Activated CD4-positive, CD25-positive, alpha-beta regulatory T cell (primary cell): ENCODE data around the gene TAOK3.
"Not testable (repeated sequence)": the region's sequence is repeated elsewhere in the genome, so short reads cannot be mapped to it uniquely, and the experiment has no call there.

Source experiments
- DNase-seq, 4 experiments: peaks; one replicate each; lab custom pipeline; 2025; lab: John Stamatoyannopoulos, UW

The TAOK3 gene

DNA sequence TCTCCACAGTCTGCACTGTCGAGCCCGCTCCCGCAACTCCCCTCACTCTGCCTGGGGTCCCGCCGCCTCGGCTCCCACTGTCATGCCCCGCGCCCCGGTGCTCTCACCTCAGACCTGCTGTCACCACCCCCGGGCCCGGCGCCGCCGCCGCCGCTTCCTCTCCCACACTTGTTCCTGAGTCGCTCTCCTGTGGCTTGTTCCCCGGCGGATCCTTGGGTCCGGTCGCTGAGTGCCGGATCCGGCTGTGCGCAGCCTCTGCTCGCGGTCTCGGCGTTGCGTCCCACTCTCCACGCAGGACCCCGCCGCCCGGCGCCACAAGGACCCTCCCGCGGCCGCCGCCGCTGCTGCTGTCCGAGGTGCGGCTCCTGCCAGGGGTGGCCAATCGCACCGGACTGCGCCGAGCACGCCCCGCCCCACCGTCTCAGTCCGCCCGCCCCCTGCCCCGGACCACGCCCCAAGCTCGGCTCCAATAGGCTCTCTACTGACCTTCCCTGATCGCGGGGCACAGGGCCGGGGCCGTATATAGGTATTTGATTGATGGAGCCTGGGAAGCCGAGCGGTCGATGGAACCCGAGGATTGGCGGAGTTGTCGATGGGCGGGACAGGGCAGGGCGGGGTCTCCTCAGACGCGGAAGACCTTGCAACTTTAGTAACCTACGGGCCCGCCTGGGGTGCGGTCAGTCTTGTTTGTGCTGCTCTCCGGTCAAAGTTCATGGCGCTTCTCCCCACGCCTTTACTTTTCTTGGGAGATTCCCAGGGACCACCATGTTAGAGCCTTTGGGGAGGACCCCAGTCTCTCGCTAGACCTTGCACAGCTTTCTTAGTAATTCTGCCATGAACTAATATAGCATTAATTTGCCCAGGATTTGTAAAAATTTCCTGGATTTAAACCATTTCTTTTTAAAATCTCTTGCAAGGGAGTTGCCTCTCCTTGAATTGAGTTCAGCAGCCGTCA lies at the start of gene TAOK3:
TAOK3 (minus strand) TSS at position 367 of the 955 bp plus-strand sequence. CDS start 117,340 bp downstream, outside the sequence.
- DNase-seq, result peak; percentile 93 to 96 (median 94)

DNA sequence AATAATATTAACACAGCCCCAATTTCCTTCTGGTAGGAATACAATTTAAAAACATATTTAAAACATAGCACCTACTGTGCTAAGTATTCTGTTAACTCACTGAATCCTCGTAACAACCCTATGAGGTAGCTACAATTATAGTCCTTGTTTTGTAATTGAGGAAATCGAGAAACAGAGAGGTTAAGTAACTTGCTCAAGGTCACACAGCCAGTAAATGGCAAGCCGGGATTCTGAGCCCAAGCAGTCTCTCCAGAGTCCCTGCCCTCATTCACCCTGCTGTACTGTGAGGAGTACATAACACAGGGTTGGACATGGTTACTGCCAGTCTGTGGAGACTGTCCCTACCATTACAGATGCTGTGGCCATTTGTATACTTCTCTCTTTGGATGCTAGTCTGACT lies 48.0 kb upstream of the TAOK3 start:
- no peak for DNase-seq

DNA sequence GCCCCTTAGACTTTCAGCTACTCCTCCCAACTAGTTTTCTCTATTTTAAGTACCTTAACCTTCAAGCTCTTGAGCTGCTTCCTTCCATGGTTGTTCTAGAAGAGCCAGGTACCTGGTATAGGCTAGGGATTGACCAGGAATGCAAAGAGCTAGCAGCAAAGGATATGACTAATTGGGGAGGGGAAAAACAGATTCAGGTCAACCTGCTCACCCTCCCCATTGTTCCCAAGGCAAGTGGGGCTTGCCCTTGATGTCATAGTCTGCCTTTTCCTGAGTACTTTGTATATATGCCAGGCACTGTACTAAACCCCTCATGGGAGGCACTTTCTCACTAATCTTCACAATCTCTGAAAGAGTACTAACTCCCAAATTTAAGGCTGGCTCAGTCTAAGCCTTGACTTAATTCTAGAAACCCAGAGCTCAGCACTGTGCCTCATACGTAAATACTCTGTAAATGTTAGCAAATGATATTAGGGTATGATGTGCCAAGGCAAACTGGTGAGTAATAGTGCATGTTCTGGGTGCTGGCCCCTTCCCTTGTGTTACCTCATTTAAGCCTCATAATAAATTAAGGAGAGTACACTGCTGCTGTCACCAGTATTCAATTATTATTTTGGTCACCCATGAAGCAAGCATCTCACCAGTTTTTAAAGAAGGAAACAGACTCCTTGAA lies 45.8 kb upstream of the TAOK3 start:
- DNase-seq, result no peak

DNA sequence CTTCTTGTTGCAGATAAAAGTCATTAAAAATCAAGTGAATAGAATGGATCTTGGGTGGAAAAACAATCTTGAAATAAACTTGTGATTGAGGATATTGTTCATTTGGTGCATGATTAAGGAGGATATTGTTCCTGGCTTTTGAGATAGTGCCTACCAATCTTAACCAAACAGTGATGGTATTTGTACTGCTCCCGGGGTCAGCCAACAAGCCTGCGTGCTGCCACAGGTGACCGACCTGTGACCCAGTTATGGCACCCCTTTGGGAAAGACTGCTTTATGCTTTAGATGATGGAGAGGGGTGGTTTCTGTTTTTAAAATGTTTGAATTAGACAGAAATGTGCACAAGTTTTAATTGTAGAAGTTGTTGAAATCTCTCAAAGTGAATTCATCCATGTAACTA lies 45.2 kb upstream of the TAOK3 start:
- DNase-seq, result no peak

DNA sequence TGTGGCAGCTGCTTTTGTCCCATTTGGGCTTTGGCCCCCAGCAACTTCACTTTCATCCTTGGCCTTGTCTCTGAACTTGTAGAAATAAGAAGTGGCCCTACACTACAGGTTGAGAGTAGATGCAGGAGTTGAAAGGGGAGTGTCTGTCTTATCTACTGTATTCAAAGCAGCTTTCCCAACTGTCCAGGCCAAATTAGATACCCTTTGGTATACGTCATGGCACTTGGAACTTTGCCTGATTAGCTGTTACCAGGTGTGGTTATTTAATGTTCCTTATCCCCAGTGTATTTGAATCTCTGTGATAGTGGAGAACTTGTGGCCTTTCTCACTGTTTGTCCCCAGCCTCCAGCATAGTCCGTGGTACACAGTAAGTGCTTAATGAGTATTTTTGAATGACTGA lies 37.1 kb upstream of the TAOK3 start:
- DNase-seq, result no peak

DNA sequence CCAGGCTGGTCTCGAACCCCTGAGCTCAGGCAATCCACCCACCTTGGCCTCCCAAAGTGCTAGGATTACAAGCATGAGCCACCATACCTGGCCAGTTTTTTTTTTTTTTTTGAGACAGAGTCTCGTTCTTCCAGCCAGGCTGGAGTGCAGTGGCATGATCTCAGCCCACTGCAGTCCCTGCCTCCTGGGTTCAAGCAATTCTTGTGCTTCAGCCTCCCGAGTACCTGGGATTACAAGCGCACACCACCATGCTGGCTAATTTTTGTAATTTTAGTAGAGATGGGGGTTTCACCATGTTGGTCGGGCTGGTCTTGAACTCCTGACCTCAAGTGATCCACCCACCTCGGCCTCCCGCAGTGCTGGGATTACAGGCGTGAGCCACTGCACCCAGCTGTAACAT lies 35.5 kb upstream of the TAOK3 start:
- not testable (repeated sequence) for DNase-seq

DNA sequence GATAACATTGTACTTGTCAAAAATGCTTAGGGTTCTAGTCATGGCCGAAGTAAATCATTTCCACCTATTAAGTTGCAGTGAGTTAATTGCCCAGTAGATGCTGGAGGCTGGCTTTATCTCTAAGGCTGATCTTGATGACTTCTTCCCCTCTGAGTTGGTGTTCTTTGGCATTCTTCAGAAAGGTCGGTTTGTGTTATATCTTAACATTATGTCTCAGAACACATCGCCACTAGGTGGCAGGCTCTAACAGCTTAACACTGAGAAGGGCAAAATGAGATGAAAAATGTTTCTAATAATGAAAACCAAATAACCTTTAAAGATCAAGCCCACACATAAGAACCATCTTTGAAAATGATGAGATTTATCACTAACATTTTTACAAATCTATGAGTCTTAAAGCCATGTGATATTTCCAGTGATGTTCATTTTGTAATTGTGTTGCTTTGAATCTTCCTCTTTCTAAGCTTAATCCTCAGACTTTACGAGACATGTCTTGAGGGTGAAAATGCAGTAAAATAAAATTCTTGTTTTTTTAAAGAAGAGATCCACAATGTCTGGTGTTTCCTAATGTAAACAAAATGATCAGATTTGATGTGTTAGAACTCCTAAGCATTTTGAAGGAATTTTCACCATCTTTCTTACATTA lies 32.3 kb upstream of the TAOK3 start:
- DNase-seq, result peak; percentile 3 to 14 (median 8)

DNA sequence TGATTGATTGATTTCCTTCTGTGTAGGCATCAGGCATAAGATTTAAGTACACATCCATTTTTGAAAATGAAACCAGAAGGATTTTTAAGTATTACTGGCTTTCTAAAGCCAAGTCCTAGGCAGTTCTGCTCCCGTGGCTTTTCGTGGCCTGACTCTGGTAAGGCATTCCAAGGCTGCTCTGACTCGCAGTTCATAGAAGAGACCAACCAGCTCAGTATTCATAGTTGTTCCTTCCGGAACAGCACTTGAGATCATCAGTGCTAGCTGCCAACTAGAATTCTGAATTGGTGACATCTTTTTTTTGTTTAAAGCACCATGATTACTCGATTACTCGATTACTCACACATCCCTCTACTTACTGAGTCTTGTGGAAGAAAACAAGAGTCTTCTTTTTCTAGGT lies 29.5 kb upstream of the TAOK3 start:
- DNase-seq, result no peak

DNA sequence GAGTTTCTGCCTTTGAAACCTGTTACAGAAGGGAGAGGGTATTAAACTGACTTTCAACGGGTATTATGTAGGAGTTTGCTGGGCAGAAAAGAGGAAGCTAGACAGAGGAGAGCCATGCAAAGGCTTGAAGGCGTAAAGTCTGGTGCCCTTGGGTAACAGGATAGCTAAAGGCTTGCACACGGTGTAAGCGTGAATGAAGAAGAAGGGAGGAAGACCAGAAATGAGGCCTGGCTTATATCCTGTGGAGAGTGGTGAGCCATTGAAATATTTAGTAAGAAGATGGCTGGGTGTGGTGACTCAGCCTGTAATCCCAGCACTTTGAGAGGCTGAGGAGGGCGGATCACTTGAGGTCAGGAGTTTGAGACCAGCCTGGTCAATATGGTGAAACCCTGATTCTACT lies 26.2 kb upstream of the TAOK3 start:
- no peak for DNase-seq

DNA sequence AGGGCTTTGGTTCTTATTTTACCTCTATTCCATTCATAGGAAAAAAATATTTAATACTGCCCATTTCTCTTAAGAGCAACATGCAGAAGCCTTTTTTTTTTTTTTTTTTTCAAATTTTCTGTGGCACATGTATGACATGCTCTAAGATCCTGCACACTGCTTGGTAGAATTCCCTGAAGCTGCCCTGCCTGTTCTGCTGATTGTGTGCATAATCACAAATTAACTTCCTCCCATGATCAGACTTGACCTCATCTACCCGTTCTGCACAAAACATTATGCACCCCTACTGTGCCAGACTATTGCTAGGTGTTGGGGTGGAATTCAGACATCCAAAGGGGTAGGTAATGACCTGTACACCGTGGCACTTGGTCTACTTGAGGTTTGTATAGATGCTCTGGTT lies 25.8 kb upstream of the TAOK3 start:
- DNase-seq, result no peak

DNA sequence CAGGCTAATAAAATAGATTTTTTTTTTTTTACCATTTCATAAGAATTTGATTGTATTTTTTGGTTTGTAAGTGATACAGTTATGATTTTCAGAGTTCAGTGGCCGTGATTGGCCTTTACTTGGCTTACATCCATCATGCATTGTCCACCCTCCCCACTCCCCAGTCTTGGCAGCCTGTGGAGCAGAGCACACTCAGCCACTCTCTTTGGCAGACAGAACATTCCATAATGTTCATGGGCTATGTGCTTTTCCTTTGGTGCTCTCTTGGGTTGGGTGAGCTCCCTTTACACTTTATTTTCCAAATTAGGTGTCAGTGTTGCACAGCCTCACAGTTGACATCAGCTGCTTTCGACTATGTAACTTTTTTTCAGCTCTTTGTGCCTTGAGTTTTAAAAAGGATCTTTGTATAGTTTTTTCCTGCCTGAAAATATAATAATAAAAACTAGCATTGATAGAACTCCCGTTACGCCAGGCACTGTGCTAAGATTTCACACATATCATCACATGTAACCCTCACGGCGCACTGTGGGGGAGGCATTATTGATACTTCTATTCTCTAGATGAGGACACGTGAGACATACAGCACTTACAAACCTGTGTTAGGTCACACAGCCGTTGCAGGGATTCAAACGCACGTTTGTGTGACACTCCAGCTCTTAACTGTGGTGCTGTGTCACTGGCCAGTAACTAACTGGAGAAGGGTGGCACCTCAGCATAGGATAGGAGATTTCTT lies 25.2 kb upstream of the TAOK3 start:
- DNase-seq, result no peak

DNA sequence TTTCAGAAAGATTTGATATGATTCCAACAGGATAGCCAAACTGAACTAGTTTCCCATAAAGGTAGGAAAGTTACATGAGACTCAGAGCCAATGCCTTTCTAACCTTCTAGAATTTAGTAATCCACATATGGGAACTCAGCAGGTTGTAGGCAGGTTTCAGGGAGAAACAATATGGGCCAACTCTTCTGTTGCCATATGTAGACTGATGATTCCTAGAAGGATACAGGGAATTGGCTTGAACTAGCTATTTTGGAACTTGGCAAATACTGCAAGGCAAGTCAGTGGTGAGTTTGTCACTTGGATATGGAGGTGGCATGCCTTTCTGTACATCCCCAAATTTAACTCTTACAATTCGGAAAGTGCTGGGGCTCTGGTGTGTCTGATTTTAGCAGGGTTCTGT lies 19.1 kb upstream of the TAOK3 start:
- no peak for DNase-seq

DNA sequence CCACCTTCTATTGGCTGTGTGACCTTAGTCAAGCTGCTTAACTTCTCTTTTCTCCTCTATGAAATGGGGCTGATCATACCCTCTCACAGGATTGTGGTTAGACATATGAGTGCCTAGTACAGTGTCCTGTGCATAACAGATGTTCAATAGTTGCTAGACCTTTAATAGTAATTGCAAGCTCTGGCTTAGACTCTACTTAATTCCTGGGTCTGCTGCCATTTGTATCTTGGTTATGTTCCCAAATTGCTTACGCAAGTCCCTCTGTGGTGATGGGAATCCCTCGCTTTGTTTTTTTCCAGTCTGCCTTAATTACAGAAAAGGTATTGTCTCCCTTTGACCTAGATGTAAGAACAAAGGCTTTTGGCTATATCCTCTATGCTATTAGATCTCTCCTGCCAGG lies 18.7 kb upstream of the TAOK3 start:
- no peak for DNase-seq

DNA sequence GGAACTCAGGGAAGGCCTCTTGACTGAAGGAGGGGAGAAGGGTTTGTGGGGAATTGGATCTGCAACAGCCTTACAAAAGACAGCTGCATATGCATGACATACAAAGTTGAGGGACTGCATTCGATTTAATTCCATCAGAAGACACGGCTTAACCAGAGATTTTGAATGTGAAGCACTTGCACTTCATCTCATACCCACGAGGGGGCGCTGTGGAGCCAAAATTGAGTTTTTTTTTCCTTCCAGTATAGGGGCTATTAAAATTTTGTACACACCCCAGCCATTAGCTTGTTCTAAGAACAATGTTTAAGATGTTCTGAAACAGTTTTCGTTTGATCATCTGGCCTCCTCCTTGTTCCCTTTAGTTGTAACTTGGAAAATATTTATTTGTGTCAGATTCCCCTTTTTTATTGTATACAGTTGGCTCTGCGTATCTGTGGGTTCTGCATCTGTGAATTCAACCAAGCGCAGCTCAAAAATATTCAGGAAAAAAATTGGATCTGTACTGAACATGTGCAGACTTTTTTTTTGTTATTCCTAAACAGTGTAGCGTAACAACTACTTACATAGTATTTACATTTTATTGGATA lies 5.3 kb upstream of the TAOK3 start:
- peak; percentile 17 to 70 (median 44) for DNase-seq

DNA sequence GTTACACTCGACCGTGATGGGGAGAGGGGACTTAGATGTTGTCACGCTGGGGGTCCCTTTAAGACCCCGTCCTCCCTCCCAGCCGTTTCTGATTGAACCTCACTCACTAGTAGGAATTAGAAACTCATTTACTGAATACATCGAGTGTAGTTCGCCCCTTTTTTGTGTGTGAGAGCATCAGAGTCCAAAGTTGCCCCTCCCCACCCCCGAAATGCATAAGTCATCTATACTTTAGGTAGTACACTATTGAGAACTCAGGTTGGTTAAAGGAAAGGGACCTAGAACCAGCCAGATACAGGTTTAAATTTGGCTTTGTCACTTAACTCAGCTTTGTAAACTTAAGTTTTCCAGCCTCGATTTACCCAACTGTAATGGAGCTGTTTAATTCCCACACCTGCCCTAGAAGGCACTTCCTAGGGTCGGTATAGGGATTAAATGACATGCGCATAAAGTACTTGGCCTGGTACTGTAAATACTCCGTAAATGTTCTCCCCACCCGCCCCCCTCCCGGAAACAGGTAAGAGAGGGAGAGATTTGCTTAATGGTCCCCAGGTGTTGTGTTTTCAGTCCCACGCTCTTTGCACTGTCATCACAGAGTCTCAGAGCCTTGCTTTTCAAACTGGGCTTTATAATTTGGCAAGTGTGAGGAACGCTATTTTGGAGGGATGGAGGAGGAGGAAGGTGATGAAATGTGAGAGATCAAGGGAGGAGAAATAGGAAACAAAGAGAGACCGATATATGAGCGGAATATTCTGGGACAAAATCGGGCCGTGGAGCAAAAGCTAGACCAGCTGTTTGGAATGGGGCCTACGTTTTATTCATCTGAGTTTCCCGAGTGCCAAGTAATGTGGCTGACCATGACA lies 4.5 kb upstream of the TAOK3 start:
- DNase-seq, result no peak

DNA sequence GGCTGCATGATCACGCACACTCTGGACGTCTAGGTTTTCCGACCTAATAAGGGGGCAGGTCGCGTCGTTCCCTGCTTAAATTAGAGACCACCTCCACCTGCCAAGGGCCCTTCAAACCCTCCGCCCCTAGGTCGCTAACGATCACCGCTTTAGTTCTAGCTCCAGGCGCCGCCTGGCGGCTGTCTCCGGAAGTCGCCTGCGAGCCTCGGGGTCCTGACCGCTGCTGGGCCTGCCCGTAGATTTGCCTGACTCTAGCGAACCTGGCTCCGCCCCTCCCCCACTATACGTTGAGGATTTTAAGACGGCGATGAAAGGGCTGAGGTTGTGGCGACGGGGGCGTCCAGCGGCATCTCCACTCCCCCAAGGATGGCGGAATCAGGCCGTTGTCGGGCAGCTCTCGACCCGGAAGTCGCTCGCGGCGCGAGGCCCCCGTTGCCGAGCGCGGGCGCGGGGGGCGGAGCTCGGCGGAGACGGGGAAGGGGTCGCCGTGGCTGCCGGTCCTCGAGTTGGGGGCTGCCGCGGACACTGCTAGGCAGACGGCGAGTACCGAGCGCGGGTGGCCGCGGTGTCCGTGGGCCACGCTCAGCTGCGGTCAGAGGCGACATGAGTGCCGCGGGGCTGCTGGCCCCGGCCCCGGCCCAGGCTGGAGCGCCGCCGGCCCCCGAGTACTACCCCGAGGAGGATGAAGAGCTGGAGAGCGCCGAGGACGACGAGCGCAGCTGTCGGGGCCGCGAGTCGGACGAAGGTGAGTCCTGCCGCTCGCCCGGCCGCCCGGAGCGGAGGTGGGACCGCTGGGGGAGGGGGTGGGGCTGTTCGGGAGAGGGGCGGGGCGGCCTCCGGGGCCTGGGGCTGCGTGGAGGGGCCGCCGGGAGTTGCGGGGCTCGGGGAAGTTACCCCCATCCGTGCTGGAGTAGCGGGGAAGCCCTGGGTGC lies 3.6 kb upstream of the TAOK3 start, which contains the start of gene SUDS3:
SUDS3 (plus strand) TSS at position 467 of the 932 bp plus-strand sequence; CDS start at position 604, 137 bp downstream.
- DNase-seq, result peak; percentile 89 to 97 (median 92)

DNA sequence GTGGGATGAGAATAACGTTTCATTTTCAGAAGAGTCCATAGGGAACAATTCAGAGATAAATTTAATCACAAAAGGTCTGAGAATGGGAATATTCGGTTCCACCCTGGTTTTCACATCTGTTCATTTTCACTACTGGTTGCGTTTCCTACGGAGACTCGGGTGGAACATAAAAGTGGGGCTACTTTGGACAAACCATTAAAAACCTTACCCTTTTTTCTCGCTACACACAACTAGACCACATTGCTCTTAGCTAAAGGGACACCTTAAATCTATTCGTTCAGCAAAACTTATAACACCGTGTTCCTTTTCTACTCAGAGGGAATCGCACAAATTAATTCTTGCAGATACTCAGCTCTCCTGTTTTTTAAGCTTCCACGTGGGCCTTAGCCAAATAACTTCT lies 2.6 kb upstream of the TAOK3 start:
- DNase-seq, result no peak

DNA sequence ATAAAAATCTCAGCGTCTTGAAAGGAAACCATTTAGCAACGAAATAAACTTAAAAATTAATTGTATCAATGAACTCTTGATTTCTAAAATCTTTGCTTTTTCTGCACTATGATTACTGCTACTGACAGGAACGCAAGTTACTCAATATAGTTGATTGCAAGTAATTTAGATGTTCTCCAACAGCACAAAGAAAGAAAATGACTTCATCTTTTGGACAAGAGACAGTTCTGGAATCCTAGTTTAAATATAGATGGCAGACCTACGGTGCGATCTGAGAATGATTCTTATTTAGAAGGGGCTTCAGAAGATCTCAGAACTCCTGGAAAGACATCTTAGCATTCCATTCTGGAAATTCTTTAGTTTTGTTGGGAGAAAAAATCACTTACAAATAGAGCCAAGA lies 2.2 kb upstream of the TAOK3 start:
- DNase-seq, result no peak

DNA sequence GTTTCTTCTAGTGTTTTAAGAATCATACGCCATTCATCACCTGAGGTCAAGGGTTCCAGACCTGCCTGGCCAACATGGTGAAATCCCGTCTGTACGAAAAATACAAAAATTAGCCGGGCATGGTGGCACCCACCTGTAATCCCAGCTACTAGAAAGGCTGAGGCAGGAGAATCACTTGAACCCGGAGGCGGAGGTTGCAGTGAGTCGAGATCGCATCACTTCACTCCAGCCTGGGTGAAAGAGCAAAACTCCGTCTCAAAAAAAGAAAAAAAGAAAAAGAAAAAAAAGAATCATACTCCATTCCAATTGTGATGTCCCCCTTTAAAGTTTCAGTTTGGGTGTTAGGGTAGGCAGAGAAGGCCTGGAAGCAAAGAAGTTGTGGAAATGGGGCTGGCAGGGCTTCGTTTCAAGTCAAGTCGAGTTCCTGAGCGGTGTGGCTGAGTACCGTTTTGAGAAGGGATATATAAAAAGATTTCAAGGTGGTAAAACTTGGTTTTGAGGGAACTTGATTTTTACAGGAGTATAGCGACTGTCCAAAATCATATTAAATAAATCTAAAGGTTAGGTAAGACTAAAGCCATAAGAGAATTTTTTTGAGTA lies 1.5 kb upstream of the TAOK3 start:
- no peak for DNase-seq
